NT2/D1 (cell line): ENCODE data around the gene TOX3.

Source experiments
- DNase-seq: peaks from one replicate; pipeline ENCODE4 v3.0.0-alpha.2; 2011; ENCODE audit warnings: low read depth, low spot score
- H3K27me3 ChIP-seq: 2 replicates; pipeline ENCODE4 v1.6.0; 2011; ENCODE audit warnings: mild to moderate bottlenecking; ENCODE audit not compliant: insufficient read length, insufficient read depth
- H3K36me3 ChIP-seq: 2 replicates; pipeline ENCODE4 v1.6.1; 2011; ENCODE audit warnings: mild to moderate bottlenecking, low read length, mixed read lengths; ENCODE audit not compliant: insufficient read depth, insufficient read length
- H3K4me1 ChIP-seq: 2 replicates; pipeline ENCODE4 v1.5.1; 2011; ENCODE audit not compliant: insufficient read depth, insufficient read length
- H3K4me3 ChIP-seq: 2 replicates; pipeline ENCODE4 v1.5.1; 2011; ENCODE audit warnings: low read depth; ENCODE audit not compliant: insufficient read length
- H3K9ac ChIP-seq: 2 replicates; pipeline ENCODE4 v1.6.0; 2011; ENCODE audit warnings: low read depth; ENCODE audit not compliant: insufficient read length
- H3K9me3 ChIP-seq: 2 replicates; pipeline ENCODE4 v1.5.1; 2011; ENCODE audit warnings: mild to moderate bottlenecking, low read length; ENCODE audit not compliant: insufficient read depth
- SUZ12 ChIP-seq: IDR thresholded peaks from 2 replicates; pipeline ENCODE4 v1.6.1; 2011; ENCODE audit not compliant: insufficient read length, insufficient read depth; ENCODE audit errors: extremely low read depth
- YY1 ChIP-seq: IDR thresholded peaks from 2 replicates; pipeline ENCODE4 v1.6.1; 2011; ENCODE audit not compliant: insufficient read length, insufficient read depth
- ZNF274 ChIP-seq: IDR thresholded peaks from 2 replicates; pipeline ENCODE4 v1.6.1; 2011; ENCODE audit warnings: mild to moderate bottlenecking, low read depth, low read length

Gene TOX3

GRCh38 chr16:52572656-52573055, 25.7 kb upstream of the TOX3 start:
- DNase-seq, result no peak
- H3K4me1 ChIP-seq, result no peaks in the 10 kb centered on the region
- TF ChIP-seq ZNF274, result no peak
- TF ChIP-seq YY1, result no peak
- TF ChIP-seq SUZ12, result no peak
- no peaks in the 10 kb centered on the region for H3K27me3 ChIP-seq
- no peaks in the 10 kb centered on the region for H3K36me3 ChIP-seq
- no peak overlapping the region for H3K4me3 ChIP-seq
- no peak overlapping the region for H3K9ac ChIP-seq
- H3K9me3 ChIP-seq, result peaks cover 18% of the 10 kb centered on the region; the same call in 1 of the 2 replicates

DNA sequence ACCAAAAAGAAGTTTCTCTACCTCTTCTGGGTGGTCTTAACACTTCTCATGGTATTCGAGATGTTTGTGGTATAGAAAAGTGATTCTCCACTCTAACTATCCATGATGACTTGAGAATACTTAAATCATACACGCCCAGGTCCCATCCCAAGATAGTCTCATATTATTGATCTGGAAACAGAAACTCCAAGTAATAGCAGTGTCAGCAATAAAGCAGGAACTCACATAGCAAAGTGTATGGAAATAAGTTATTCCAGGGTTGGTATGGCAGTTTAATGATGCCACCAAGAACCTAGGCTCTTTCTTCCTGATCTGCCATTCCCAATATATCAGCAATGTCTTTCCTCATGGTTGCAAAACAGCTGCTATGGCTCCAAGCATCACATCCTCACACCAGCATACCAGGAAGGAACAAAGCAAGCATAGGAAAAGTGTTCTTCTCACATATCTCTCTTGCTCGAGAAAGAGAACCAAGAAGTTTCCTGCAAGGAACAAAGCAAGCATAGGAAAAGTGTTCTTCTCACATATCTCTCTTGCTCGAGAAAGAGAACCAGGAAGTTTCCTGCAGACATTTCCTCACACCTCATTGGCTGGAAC, 23.6 kb upstream of the TOX3 start:
- TF ChIP-seq YY1 (no peak), SUZ12 (no peak), ZNF274 (no peak)
- H3K9me3 ChIP-seq, result peaks cover 18% of the 10 kb centered on the region; the same call in 1 of the 2 replicates
- H3K27me3 ChIP-seq, result no peaks in the 10 kb centered on the region
- no peaks in the 10 kb centered on the region for H3K4me1 ChIP-seq
- H3K4me3 ChIP-seq, result no peak overlapping the region
- no peak overlapping the region for H3K9ac ChIP-seq
- DNase-seq, result no peak
- H3K36me3 ChIP-seq, result no peaks in the 10 kb centered on the region

- Histone ChIP-seq H3K9ac (no peak overlapping the region), H3K4me3 (no peak overlapping the region), H3K4me1 (no peaks in the 10 kb centered on the region), H3K36me3 (no peaks in the 10 kb centered on the region), H3K9me3 (peaks cover 18% of the 10 kb centered on the region; the same call in 1 of the 2 replicates), H3K27me3 (no peaks in the 10 kb centered on the region)
- DNase-seq, result no peak
- TF ChIP-seq SUZ12, result no peak
- TF ChIP-seq ZNF274, result no peak
- TF ChIP-seq YY1, result no peak
Measured at GRCh38 chr16:52569701-52570100, 22.8 kb upstream of the TOX3 start.

GRCh38 chr16:52568983-52569690, 22.2 kb upstream of the TOX3 start:
- no peak for TF ChIP-seq SUZ12
- TF ChIP-seq ZNF274, result no peak
- TF ChIP-seq YY1, result no peak
- no peak overlapping the region for H3K9ac ChIP-seq
- no peaks in the 10 kb centered on the region for H3K36me3 ChIP-seq
- peaks cover 18% of the 10 kb centered on the region; the same call in 1 of the 2 replicates for H3K9me3 ChIP-seq
- no peak overlapping the region for H3K4me3 ChIP-seq
- DNase-seq, result no peak
- no peaks in the 10 kb centered on the region for H3K27me3 ChIP-seq
- no peaks in the 10 kb centered on the region for H3K4me1 ChIP-seq

- DNase-seq, result no peak
- Histone ChIP-seq H3K27me3 (no peaks in the 10 kb centered on the region), H3K4me3 (no peak overlapping the region), H3K36me3 (no peaks in the 10 kb centered on the region), H3K9ac (no peak overlapping the region), H3K4me1 (no peaks in the 10 kb centered on the region), H3K9me3 (peaks cover 18% of the 10 kb centered on the region; the same call in 1 of the 2 replicates)
- TF ChIP-seq SUZ12, result no peak
- no peak for TF ChIP-seq YY1
- no peak for TF ChIP-seq ZNF274
Measured at GRCh38 chr16:52568495-52568894, 21.6 kb upstream of the TOX3 start.

DNA sequence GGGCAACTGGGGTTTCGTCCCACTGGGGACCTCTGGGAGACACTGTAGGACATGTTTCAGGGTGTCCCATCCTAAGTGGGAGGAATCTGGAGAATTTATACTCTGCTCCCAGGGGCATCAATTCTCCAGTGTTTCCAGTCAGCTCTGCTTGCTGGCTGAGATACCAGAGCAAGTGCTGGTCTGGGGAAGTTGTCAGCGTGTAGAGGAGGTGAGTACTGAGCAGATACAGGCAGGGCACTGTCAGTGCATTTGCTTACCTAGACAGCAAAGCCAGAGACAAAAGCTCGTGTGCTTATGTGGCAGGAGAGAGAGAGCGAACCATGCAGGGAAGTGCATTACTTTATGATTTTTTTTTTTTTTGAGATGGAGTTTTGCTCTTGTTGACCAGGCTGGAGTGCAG, 20.2 kb upstream of the TOX3 start:
- no peak for TF ChIP-seq ZNF274
- TF ChIP-seq YY1, result no peak
- TF ChIP-seq SUZ12, result no peak
- H3K4me1 ChIP-seq, result no peaks in the 10 kb centered on the region
- no peak for DNase-seq
- H3K36me3 ChIP-seq, result no peaks in the 10 kb centered on the region
- H3K27me3 ChIP-seq, result no peaks in the 10 kb centered on the region
- H3K9me3 ChIP-seq, result peaks cover 18% of the 10 kb centered on the region; the same call in 1 of the 2 replicates
- no peak overlapping the region for H3K9ac ChIP-seq
- no peak overlapping the region for H3K4me3 ChIP-seq

- peaks cover 2% of the 10 kb centered on the region for H3K4me1 ChIP-seq
- DNase-seq, result no peak
- H3K9me3 ChIP-seq, result no peaks in the 10 kb centered on the region
- no peak for TF ChIP-seq SUZ12
- no peak for TF ChIP-seq YY1
- no peak for TF ChIP-seq ZNF274
- H3K4me3 ChIP-seq, result no peak overlapping the region
- no peaks in the 10 kb centered on the region for H3K36me3 ChIP-seq
- no peak overlapping the region for H3K9ac ChIP-seq
- no peaks in the 10 kb centered on the region for H3K27me3 ChIP-seq
Measured at GRCh38 chr16:52563767-52564611, 17.0 kb upstream of the TOX3 start.
